ENCODE measurements around the gene PHC1.
"Not testable (repeated sequence)": the region's sequence is repeated elsewhere in the genome, so short reads cannot be mapped to it uniquely, and the experiment has no call there.

PHC1 gene

DNA sequence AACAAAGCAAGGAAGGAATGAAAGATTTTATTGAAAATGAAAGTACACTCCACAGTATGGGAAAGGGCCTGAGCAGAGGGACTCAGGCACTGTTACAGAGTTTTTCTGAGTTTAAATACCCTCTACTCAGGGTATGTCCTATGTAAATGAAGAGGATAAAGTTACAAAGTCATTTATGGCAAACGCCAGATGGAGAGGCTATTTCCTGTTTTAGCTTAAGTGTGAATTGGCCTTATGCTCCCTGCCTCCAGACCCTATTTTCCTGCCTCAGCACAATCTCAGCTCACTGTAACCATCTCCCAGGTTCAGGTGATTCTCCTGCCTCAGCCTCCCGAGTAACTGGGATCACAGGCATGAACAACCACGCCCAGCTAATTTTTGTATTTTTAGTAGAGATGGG is 6.8 kb upstream of the PHC1 start:
- in situ Hi-C loops (cut with MboI; ENCODE audit: low sequenced_read_pairs) = no loop called here

DNA sequence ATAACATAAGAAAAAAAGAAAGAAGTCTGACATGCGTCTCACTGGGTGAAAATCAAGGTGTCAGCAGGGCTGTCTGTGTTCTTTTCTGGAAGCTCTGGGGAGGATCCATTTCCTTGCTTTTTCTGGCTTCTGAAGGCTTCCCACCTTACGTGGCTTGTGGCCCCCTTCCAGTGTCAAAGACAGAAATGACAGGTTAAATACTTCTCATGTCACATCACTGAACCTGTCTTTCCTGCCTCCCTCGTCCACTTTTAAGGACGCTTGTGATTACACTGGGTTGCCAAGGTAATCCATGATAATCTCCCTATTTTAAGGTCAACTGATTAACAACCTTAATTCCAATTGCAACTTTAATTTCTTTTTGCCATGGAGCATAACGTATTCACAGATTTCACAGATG is 4.6 kb upstream of the PHC1 start:
- in situ Hi-C loops (cut with MboI; ENCODE audit: low sequenced_read_pairs) = no loop called here

DNA sequence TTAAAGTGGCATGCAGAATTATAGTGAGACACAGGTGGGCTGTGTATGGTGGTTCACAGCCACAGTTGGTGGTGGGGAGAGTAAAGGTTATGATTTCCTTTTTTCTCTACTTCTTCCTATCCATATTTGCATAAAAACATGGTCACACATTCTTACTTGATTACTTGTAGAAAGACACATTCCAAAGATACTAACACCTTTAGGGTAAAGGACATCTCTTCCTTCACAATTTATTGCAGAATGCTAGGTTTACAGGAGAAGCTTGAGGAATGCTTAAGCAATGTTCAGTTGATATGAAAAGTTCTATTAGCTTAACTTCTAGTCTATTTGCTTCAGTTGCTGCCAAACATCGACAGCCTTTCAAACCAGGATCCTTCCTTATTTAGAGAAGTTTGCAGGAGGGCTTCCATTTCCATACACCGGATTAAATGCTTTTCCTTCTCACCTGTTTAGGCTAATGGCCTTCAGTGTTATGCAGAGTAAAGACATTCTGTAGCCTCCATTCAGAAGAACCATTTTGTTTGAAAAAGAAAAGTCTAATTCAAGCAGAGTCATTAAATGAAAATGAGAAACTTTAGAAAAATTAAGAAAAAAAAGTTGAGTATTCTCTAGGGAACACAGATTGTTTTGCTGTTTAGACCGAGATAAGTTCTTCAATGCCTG is 2.6 kb upstream of the PHC1 start:
- in situ Hi-C loops (cut with MboI; ENCODE audit: low sequenced_read_pairs) = no loop called here

DNA sequence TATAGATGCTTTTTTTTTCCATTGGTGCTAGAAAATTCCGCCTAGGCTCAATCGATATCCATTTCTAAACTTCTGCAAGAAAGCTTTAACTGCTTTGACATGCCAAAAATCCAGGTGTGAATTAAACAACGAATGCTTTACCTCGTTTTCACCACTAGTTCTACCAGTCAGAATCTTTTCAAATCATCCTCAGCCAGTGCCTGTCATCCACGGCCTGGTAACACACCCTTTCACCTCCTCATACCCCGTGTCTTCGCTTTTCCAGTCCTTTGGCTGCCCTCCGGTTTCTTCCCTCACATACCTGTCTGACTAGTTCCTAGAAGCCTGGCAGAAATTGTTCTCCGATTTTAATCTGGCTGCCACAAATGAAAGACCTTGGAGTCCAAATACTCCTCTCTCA is 1.4 kb upstream of the PHC1 start:
- in situ Hi-C loops (cut with MboI; ENCODE audit: low sequenced_read_pairs) = no loop called here

DNA sequence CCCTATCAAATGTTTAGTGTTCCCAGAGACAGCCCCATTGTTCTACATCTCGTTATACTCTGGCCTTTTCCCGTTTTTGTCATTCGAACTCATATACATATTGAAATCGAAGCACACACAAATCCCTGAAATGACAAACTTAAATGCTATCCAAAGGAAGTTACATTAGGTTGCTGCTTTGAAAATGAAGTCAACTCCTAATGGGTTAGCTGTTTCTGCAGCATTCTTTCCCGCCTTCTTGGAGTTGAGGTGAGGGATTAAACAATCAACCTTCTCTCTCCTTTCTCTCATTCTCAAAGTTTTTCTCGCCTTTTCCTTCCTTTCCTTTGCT is 642 bp upstream of the PHC1 start:
- in situ Hi-C loops (cut with MboI; ENCODE audit: low sequenced_read_pairs) = no loop called here

DNA sequence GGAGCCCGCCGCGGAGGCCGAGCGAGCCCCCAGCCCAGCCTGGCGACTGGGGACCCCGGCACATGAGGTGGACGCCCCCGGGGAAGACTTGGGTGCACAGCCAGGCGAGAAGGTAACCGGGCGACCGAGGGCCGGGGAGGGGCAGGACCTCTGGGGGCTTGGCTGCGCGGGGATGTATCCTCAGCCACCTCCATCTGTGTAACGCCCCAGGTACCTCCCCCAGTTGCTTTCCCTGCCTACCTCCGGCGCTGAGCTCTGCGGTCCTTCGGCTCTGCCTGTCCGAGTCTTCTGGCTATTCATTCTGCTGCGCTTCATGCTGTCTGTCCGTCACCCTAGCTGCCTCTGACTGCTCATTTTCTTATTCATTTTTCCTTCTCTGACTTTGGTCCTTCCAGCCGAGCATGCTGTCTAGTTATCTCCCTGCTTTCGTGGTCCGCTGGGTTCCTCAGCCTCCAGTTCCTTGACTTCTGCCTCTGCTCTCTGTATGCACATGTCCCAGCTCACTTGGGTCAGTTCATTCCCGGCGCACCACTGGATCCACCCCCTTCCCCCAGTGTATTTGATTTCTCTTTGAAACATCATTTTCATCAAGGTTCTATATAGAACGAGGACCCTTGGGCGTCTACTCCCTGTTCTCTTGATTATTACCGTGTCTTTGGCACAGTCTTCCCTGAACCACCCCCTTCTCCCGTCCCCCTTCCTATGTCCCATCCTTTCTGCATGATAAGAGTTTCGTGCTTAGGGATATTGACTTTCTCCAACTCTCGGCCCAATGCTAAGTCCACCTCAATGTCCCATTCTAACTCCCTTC is 612 bp downstream of the PHC1 start:
- in situ Hi-C loops (cut with MboI; ENCODE audit: low sequenced_read_pairs) = no loop called here

DNA sequence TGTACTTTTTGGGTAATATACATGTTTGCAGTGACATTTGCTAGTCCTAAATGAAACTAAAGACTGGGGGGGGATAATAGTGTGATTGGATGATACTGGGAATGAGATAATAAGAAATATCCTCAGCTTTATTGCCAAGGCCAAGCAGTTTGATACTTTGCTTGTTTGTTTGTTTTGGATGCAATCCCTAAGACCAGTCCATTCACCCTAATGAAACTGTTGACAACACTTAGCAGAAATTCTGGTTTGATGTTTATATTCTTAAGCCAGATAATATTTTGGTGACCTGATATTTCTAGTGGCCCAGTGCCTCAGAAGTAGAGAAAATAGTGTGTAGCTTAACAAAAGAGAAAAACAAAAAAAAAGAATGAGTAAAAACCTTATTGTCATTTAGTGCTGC is 1.8 kb downstream of the PHC1 start:
- in situ Hi-C loops (cut with MboI; ENCODE audit: low sequenced_read_pairs) = no loop called here

DNA sequence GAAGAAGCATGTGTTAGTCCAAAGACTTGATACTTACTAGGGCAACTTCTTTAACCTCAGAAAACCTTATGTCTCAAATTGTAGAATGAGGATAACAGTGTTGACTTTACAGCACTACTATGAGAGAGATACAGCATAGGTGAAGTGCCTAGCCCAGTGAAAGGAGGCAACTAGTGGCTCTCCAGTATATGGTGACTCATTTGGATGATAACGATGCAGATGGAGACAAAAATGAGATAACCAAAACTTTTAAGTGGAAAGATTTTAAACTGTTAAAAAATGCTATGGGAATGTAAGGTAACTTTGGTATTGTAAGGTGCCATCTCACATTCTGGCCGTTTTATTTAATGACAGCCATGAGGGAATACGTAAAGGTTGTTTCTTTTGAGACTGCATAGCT is 2.7 kb downstream of the PHC1 start:
- in situ Hi-C loops (cut with MboI; ENCODE audit: low sequenced_read_pairs) = no loop called here

DNA sequence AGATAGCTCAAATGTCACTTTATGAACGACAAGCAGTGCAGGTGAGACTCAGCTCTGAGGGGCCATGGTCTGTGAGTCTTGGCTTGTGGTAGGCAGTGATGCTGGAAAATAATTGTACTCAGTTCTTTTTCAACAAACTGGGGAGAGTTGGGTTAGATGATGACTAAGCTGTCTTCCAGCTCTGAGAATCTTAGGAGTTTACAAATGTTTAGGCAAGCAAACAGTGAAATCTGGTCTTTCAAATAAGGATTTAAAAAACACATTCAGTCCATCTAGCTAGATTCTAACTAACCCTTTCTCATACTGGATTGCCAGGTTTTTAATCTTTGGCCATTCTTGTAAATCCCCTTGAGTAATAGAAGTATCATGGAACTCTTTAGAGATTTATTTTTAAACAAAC is 3.4 kb downstream of the PHC1 start:
- in situ Hi-C loops (cut with MboI; ENCODE audit: low sequenced_read_pairs) = no loop called here

DNA sequence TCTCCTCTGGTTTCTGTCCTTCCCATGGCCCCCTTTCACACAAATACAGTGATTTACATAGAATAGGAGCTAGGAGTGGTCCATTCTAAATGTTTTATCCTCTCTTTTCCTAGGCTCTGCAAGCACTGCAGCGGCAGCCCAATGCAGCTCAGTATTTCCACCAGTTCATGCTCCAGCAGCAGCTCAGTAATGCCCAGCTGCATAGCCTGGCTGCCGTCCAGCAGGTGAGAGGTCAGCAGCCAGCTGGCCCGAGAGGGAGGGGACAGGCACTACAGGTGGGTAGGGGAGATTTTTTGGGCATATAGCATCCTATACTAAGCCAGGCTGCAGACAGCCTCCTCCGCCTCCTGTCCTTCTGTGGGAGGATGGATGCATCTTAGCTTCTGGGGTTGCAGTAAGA is 5.3 kb downstream of the PHC1 start:
- in situ Hi-C loops (cut with MboI; ENCODE audit: low sequenced_read_pairs) = not testable (repeated sequence)

DNA sequence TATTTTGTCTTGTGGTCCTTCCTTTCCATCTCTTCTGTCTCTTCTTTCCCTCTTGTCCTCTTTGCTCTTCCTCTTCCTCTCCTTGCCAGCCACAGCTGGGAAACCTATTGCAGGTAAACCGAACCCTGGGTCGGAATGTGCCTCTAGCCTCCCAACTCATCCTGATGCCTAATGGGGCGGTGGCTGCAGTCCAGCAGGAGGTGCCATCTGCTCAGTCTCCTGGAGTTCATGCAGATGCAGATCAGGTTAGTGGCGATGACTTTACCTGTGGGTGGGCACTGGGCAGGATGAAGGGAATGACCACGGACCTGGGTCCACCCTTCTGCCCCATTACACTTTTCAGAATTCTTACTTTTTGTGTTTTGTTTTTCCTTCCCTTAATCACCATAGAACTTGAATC is 8.2 kb downstream of the PHC1 start:
- in situ Hi-C loops (cut with MboI; ENCODE audit: low sequenced_read_pairs) = no loop called here

DNA sequence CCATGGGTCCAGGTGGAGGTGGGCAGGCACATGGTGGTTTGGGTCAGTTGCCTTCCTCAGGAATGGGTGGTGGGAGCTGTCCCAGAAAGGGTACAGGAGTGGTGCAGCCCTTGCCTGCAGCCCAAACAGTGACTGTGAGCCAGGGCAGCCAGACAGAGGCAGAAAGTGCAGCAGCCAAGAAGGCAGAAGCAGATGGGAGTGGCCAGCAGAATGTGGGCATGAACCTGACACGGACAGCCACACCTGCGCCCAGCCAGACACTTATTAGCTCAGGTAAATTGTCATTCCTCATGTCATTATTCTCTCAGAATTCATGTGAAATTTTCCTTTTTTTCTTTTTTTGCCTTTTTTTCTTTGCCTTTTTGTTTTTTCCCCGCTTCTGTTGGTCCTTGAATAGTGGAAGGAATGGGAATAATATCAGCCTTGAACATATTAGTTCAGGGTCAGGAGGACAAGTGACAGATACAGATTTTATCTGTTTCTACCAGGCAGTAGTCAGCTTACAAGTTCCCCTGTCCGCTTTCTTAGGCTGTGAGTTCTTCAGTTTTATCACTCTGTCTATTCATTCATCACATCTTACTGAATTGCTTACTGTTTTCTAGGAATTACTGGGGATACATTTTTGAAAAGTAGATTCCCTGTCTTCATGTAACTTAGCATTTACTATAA is 16.5 kb downstream of the PHC1 start:
- in situ Hi-C loops (cut with MboI; ENCODE audit: low sequenced_read_pairs) = not testable (repeated sequence)

DNA sequence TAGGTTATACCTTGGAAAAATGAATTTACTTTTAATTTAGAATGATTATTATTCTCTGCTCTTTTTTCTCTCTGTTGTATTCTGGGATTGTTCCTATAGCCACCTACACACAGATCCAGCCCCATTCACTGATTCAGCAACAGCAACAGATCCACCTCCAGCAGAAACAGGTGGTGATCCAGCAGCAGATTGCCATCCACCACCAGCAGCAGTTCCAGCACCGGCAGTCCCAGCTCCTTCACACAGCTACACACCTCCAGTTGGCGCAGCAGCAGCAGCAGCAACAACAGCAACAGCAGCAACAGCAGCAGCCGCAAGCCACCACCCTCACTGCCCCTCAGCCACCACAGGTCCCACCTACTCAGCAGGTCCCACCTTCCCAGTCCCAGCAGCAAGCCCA is 18.2 kb downstream of the PHC1 start:
- in situ Hi-C loops (cut with MboI; ENCODE audit: low sequenced_read_pairs) = not testable (repeated sequence)

DNA sequence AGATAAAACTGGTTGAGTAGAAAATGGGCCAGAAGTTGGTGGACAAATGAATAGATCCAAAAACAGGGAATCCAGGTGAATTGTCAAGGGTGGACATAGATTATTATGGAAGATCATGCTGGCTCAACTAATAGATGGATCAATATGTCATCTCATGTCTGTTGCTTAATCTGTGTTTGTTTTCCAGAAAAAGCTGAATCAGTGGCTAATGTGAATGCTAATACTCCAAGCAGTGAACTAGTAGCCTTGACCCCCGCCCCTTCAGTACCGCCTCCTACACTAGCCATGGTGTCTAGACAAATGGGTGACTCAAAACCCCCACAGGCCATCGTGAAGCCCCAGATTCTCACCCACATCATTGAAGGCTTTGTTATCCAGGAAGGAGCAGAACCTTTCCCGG is 19.8 kb downstream of the PHC1 start:
- in situ Hi-C loops (cut with MboI; ENCODE audit: low sequenced_read_pairs) = not testable (repeated sequence)

DNA sequence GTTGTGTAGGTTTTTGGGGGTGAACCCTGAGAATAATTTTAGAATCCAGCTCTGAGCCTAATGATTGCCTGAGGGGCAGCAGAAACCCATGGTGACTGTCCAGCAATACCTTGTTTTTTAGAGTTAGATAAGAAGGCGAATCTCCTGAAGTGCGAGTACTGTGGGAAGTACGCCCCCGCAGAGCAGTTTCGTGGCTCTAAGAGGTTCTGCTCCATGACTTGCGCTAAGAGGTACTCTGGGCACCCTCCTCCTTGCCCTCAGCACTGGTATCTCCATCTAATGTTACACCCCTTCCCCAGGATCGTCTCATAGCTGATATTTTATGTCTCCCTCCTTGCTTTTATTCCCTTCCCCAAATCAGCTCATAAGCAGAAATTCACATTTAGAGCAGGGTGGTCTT is 22.4 kb downstream of the PHC1 start:
- in situ Hi-C loops (cut with MboI; ENCODE audit: low sequenced_read_pairs) = no loop called here

DNA sequence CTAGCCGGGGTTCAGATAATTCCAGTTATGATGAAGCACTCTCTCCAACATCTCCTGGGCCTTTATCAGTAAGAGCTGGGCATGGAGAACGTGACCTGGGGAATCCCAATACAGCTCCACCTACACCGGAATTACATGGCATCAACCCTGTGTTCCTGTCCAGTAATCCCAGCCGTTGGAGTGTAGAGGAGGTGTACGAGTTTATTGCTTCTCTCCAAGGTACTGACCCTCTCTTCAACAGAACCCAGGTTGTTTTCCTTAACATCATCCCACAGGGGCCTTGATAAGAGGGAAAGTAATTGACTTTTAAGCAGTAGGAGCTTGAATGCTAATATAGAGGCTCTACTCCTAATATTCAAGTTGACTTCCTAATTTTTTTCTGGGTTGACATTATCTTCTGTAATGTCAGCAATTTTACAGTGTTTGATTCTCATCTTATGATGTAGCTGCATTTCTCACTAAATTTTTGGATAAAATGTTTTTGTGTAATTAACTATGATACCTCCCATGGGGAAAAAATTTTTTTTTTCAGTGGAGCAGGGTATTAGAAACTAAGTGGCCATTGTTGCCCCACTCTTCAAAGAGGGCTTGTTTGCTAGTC is 23.6 kb downstream of the PHC1 start:
- in situ Hi-C loops (cut with MboI; ENCODE audit: low sequenced_read_pairs) = not testable (repeated sequence)

DNA sequence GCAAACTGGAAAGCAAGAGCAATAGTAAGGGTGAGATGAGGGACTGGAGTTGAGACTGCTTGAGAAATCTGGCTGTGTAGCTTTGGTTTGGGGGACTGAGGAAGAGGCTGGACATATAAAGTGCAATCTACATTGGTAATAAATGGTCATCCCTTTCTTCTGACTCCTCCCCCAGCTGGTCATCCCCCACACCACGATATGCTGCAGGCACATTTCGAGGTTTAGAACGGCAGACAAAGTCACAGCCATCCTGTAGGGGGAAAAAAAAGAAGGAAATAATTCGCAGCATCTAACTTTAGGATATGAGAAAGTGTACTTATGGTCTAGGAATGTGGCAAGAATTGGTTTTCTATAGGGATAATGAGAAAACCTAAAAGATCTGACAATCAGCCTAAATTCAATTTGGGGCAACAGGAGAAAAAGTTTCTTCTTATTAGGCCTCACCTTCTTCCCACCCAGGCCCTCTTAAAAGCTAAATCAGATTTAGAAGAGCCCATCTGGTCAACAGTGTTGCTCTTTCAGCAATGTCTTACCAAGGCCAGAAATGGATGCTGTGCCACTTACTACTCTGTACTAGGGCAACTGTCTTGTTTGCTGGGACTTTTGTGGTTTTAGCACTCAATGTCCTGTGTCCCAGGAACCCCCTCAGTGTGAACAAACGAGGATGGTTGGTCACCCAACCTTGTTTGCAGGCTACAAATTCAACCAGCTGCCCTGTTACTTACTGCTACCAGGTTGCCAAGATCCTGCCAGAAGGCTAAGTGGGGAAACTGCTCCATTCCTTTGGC is 27.6 kb downstream of the PHC1 start:
- in situ Hi-C loops (cut with MboI; ENCODE audit: low sequenced_read_pairs) = no loop called here

DNA sequence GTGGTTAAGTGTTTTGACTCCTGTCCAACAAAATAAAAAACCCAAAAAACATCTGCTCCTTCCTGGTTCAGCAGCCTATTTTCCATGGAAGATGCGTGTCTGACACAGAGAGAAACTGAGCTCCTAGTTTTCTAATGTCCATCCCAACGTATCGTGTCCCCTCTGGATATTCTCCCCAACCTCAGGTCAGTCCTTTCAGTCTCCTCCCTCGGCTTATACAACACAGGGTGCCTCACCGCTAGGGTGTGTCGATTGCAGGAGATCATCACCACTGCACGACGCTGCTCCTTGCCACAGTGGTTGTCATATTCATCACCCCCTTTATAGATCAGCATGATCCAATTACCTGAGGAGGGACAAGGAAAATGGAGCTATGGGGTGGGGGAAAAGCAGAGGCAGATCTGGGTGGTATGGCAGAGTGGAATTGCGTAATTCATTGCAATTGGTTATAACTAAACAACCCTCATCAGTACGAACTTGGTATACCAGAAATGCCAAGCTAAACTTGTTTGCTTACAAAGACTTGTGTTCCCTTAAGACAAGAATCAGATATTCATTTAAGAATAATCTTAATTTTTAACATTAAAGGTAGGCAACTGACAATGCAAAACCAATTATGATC is 29.4 kb downstream of the PHC1 start:
- in situ Hi-C loops (cut with MboI; ENCODE audit: low sequenced_read_pairs) = no loop called here

DNA sequence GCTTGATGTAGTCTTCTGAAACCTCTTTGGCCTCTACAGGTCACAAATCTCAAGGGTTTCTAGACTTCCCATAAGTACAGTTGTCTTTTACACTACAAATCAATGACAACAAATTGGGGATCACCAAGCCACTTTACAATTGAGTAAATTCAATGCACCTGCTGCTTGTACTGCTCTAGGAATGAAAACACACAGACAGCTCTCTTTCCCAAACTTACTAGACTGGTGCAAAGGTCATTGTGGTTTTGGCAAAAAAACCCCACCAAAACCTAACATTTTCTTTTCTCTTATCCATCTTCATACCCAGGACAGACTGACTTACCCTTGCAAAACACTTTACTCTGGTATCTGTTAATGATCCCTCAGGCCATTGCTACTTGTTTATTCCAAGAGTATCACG is 32.4 kb downstream of the PHC1 start:
- in situ Hi-C loops (cut with MboI; ENCODE audit: low sequenced_read_pairs) = no loop called here

DNA sequence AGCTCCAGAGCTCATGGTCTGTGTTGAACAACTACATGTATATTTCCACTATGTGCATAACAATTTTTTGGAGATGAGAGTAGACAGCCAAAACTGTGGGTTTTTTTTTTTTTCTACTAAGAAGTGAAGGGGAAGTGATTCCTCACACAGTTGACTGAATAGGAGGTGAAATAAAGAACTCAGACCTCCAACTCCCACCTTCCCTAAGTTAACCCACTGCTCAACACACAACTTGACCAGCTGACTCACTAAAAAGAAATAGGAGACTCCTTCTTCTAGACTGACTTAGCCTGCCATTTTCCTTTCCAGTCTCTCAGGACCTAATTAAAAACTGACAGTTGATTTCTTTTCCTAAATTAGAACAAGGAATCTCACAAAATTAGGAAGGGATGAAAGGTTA is 33.4 kb downstream of the PHC1 start:
- in situ Hi-C loops (cut with MboI; ENCODE audit: low sequenced_read_pairs) = no loop called here
